HG02938 (cell line): ENCODE results near the gene AGBL4.

Experiments
- ATAC-seq: cut with Tn5 transposase; IDR thresholded peaks from one replicate; pipeline ENCODE4 v1.9.1; 2021; ENCODE audit warnings: mild to moderate bottlenecking, moderate library complexity; ENCODE audit not compliant: unreplicated experiment

Gene AGBL4

GRCh38 chr1:48851638-48852037, 1172.1 kb downstream of the AGBL4 start:
- no peak for ATAC-seq

- ATAC-seq, result no peak
Observed at GRCh38 chr1:48848035-48848434, 1175.7 kb downstream of the AGBL4 start.

DNA sequence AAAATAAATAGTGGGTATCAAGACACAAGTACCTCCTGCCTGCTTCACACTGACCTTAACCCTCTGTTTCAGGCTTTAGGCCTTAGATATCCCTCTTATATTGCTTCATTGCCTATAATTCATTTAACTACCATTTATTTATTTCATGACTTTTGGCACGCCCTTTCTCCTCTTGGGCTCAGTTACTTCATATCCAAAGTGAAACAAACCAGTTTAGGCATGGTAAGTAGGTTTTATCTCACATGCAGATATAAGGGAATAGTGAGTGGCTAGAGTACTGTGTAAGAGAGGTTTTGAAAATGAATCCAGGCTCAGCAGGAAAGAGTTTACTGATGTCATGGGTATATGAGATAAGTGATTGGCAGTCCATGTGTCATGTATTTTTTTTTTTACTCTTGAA, 1177.3 kb downstream of the AGBL4 start:
- ATAC-seq, result no peak

- no peak for ATAC-seq
Observed at GRCh38 chr1:48844187-48844586, 1179.6 kb downstream of the AGBL4 start.

- ATAC-seq, result no peak
Observed at GRCh38 chr1:48841966-48842365, 1181.8 kb downstream of the AGBL4 start.

GRCh38 chr1:48841461-48841860, 1182.3 kb downstream of the AGBL4 start:
- ATAC-seq, result no peak

- no peak for ATAC-seq
Observed at GRCh38 chr1:48831120-48831978, 1192.4 kb downstream of the AGBL4 start.

DNA sequence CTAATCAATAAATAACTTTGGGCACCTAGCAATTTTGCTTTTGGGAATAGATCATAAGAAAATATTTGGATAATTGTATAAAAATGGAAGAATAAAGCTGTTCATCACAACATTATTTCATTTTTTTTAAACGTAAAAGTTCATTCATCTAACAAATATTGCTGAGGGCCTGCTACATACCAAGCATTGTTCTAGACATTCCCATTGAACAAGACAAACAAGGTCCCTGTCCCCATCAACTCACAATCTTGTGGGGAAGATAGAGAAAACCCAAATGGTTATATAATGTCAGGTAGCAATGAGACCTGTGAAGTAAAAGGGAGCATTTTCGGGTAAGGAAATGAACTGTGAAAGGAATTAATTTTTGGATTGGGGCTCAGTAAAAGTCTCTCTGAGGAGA, 1193.0 kb downstream of the AGBL4 start:
- ATAC-seq, result no peak

DNA sequence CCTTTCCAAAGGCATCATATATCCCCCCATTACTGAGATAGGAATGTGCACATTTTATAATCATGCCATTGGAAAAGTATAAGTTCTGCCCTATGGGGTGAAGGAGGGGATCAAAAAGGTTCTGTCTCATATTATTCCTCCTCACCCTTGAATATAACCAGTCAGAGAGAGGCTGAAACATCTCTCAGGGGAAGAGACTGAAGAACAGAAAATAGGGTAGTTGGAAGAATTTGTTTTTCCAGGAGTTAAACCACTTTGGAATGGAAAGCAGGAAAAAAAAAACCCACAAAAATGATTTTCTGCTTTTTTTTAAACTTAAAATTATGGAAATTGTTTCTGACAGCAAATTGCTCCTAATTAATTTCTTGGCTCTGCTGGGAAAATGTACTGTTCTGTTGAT, 1194.3 kb downstream of the AGBL4 start:
- no peak for ATAC-seq

DNA sequence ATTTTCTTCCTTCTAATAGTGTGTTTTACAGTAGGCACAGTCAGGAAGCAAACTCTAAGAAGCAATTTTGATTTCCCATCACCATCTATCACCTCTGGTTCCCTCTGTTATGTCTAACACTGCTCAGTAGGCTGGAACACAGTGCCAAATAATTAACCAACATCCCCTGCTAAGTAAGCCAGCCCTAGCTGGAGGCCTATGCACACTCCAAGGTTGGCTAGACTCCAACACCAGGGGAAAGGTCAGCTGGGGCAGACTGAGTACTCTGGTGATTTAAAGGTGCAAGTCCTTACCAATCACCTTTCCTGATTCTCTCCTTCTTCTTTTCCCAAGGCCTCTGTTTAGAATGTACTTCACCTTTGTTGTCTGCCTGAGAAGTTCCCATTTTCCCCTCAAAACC, 1200.6 kb downstream of the AGBL4 start:
- no peak for ATAC-seq

DNA sequence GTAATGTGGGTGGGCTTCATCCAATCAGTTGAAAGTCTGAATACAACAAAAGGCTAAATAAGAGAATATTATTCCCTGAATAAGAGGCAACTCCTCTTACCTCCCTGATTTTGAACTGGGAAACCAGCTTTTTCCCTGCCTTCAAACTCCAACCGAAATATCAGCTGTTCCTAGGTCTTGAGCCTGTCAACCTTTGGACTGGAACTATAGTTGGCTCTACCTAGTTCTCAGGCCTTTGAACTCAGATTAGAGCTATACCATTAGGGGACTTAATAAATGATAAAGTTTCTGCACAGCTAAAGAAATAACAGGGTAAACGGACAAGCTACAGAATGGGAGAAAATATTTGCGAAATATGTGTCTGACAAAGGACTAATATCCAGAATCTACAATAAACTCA, 1203.3 kb downstream of the AGBL4 start:
- no peak for ATAC-seq

- ATAC-seq, result peak; percentile 83
Observed at GRCh38 chr1:48817505-48818114, 1206.1 kb downstream of the AGBL4 start.

GRCh38 chr1:48810740-48811139, 1213.0 kb downstream of the AGBL4 start:
- no peak for ATAC-seq

DNA sequence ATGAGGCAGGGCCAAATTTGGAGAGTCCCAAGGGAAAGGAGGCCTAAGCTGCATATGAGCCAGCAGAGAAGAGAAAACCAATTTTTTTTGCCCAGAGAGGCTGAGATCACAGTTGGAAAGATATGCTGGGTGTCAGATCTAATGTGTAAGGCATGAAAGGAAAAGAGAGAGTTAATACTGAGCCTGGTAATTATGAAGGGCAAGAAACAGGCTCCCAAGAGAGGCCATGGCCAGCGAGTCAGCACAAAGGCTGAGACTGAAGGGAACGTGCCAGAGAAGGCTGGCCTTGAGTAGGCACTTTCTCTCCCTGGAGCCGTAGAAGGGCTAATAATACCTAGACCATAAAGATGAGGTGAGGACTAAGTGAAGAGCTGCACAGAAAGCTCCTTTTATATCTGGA, 1215.3 kb downstream of the AGBL4 start:
- no peak for ATAC-seq

DNA sequence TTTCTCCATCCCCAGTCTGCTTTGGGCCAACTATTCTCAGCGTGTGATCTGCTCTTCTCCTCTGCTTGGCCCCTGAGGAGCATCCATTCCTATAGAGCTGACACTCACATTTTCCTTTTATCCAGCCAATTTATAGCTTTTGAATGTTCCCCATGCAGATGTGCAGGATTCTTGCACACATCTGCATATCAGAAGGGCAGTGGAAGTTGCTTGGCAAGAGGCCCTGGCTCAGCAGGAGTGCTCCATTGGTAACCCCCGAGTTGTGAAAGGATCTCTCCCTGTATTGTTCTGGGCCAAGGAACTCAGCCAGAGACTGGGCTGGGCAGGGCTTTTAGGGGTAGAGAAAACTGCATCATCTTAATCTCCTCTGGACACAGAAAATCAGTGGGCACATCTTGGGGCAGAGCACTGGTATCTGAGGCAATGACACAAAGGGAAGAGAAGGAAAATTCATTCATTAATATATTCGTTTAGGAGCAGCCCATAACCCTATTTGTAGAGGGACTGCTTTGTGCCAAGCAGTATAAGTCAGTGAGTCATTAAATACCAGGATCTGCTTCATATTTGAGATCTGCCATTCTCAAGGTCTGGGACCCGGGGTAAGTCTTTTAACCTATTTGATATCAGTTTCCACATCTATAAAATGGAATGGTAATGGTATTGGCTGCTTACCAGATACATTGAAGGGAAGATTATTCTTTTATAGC, 1216.0 kb downstream of the AGBL4 start:
- no peak for ATAC-seq

GRCh38 chr1:48803474-48803873, 1220.3 kb downstream of the AGBL4 start:
- no peak for ATAC-seq

- no peak for ATAC-seq
Observed at GRCh38 chr1:48794816-48795215, 1228.9 kb downstream of the AGBL4 start.

DNA sequence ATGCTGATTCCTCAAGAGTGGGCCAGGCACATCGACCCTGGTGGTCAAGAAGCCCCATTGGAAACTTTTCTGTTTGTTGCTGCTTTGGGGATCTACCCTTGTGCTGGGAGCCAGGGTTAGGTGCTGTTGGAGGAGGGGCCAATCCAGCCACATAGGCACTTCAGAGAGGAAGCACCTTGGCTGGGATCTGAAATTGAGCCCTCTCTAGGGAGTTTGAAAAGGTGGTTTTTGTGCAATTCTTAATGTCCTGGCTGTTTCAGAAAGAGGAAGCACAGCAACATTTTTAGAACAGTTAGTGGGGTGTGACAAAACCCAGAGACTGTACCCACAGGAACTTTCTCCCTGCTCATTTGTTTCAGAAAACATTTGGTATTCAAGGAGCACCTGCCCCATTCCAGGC, 1229.9 kb downstream of the AGBL4 start:
- ATAC-seq, result peak; percentile 77

DNA sequence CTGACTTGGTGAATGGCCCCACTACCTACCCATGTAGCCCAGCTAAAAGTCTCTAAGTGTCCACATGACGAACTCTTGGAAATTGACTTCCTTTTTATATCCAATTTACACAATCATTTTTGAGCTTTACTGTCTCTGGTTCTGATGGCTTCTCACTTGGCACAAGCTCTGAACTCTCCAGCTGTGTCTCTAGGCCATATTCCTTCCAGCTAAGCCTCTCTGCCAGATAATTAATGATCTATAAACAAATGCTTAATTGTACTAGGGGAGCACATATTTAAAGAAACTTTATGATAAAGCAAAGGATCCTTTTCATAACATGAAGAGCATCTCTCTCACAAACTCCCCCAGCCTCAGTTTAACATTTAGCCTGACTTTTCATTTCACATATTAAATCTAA, 1230.8 kb downstream of the AGBL4 start:
- no peak for ATAC-seq

DNA sequence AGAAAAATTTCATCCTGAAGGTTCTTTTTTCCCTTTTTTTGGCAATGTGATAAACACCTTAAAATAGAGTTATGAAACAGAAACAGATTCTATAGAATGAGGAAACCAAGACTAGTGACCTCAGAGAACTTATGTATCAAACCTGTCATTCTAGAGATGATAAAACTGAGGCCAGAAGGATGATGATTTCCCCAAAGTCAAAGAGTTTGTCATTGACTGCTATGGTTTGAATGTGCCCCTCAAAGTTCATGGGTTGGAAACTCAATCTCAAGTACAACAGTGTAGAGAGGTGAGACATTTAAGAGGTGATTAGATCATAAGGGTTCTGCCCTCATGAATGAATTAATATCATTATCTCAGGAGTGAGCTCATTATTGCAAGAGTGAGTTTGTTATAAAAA, 1233.4 kb downstream of the AGBL4 start:
- ATAC-seq, result peak; percentile 46

DNA sequence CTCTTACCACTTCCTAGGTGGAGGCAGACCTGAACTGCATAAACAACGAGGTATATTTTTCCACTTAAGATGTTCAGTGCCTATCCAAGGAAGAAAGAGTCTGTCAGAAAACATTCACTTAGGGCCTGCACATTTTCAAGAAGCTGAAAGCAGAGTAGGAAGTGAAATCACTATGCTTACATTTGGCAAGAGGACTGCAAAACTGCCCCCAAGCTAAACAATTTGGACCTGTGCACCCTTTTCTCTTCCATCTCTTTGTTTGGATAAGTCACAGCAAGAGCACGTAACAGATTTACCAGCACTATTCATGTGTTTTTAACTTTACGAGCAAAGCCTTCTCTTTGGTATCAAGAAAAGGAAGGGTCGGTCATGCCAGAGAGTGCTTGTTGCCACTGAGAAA, 1233.9 kb downstream of the AGBL4 start:
- ATAC-seq, result peak; percentile 20

- ATAC-seq, result peak; percentile 53
Observed at GRCh38 chr1:48785869-48786268, 1237.9 kb downstream of the AGBL4 start.
